Cerebellar nuclear complex (tissue), 1 donor: ENCODE data around the gene SPNS1.

Source experiments
- DNase-seq, 2 experiments: peaks; one replicate each; lab custom pipeline; 2025; lab: John Stamatoyannopoulos, UW

SPNS1 gene

DNA sequence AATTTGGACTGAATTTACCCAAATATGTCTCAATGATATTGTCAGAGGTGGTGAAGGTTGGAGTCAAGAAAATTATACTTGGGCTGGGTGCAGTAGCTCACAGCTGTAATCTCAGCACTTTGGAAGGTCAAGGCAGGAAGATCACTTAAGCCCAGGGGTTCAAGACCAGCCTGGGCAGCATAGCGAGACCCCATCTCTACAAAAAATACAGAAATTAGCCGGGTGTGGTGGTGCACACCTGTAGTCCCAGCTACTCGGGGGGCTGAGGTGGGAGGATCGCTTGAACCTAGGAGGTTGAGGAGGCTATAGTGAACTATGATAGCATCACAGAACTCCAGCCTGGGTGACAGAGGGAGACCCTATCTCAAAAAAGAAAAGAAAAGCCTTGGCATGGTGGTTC, 51.2 kb downstream of the SPNS1 start:
- no peak for DNase-seq

DNA sequence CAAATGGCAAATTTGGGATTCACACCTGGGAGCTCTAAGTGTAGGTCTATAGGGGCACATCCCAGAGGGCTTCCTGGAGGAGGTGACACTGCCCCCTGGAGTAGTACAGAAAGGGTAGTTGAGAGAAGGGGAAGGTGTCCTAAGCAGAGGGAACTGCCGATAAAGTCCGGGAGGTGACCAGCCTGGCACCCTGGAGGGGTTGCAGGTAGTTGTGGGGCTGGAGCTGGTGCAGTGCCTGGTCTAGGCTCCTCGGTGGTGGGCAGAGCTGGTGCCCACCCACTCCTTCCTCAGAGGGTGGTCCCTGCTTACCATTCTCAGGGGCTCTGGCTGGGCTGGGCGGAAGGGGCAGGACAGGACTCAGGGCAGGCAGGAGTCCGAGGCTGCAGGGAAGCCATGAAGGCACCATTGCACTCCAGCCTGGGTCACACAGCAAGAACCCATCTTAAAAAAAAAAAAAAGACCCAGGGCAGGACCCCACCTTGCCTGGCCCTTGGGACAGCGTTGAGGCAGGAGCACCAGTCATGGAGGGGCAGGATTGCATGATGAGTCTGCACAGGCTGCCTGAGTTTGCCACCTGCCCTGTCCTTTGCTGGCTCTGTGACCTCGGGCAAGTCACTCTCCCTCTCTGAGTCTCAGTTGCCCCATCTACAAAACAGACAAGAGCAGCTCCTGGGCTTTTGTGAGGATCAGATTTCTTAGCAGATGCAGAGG, 54.0 kb downstream of the SPNS1 start:
- DNase-seq, result no peak

DNA sequence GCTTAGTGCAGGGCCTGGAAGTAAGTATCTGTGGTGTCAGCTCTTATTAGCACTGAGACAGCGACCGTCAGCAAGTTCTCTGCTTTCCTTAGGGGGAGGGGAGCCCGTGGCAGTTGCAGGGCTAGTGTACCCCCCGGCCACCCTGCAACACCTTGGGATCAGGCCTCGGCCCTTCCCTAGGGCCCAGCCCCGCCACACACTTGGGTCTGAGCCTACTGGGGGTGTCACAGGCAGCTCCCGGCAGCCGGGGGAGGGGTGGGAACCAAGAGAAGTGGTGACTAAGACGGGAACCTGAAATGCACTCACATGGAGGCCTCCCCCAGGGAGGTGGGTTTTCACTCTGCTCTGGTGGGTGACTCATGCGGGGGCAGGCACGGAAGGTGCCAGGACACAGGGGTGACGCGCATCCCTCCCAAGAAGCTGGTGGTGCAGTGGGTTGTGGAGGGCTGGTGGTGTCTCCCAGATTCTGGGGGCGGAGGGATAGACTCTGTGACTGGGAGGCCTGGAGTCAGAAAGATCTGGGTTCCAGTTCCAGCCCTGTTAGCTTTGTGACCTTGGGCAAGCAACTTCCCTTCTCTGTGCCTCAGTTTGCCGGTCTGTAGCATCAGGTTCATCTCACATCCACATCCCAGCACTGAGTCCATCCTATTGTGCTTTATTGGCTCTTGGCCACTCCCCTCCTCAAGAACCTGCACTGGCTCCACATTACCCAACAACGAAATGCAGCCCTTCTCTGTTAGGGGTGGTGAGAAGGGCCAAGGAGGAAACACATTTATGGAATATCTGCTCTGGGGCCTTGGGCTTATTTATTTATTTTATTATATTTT, 54.8 kb downstream of the SPNS1 start:
- DNase-seq, result no peak

DNA sequence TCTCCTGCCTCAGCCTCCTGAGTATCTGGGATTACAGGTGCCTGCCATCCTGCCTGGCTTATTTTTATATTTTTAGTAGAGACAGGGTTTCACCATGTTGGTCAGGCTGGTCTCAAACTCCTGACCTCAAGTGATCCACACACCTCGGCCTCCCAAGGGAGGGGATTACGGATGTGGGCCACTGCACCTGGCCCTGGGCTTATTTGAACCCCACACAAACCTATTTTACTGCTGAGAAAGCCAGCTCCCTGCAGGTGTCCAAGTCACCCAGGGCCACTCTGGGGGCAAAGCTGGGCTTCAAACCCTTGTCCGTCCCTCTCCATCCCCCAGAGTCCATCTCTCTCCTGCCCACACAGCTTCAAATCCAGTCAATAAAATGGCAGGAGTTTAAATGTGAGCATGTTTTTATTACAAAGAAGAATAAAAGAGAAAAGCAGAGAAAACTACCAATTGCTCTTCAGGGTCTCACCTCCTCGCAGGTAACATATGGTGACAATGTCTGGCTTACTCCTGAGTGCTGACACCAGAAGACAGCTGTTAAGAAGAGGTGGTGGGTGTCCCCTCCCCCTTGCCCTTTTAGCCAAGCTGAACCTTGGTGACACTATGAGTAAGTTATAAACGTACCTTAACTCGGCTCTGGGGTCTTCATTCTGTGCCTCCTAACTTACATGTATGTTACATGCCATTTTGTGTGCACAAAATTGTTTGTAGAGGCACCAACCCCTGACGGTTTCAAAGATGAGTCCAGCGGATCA, 55.7 kb downstream of the SPNS1 start:
- no peak for DNase-seq
